Naive thymus-derived CD4-positive, alpha-beta T cell (primary cell): ENCODE results near the gene SPON1. TPM values are rescaled to one million over a fixed set of nuclear protein-coding genes. Genes with fewer than 3 reads are reported as not detected.
"Not testable (repeated sequence)": the region's sequence is repeated elsewhere in the genome, so short reads cannot be mapped to it uniquely, and the experiment has no call there.

ENCODE experiments used
- ATAC-seq: fragments of 150-1000 bp; cut with Tn5 transposase; 2 replicates; pipeline ENCODE4 v1.10.0; 2021; ENCODE audit warnings: mild to moderate bottlenecking, moderate library complexity
- CTCF ChIA-PET: fragments of 350-600 bp; sonication (Branson Sonifier 250); formaldehyde crosslinking; loops from one replicate; lab custom pipeline; 2021; ENCODE audit warnings: antibody characterized with exemption; lab: Charles Lee
- POLR2A ChIA-PET: fragments of 350-600 bp; sonication (Branson Sonifier 250); formaldehyde crosslinking; loops from one replicate; lab custom pipeline; 2021; ENCODE audit warnings: antibody characterized with exemption, inconsistent platforms; lab: Charles Lee
- DNase-seq, 9 donors: peaks; one replicate each; pipeline versions ENCODE4 v3.0.0 to v3.0.0-alpha.2; 2020 to 2022; ENCODE audit warnings: mixed read lengths in 1 of 9
- H3K27ac ChIP-seq: one replicate; pipeline ENCODE4 v1.7.0; 2013; ENCODE audit warnings: mild to moderate bottlenecking, low read depth, low read length, moderate library complexity
- H3K27me3 ChIP-seq, 2 donors: one replicate each; pipeline ENCODE4 v1.7.0; 2013; ENCODE audit warnings: low read length in 2 of 2, mild to moderate bottlenecking in 2 of 2, moderate library complexity in 2 of 2; ENCODE audit not compliant: control insufficient read depth in 2 of 2, insufficient read depth in 2 of 2
- H3K36me3 ChIP-seq, 3 experiments: 1 replicate in 2 of 3; 2 replicates in 1 of 3; pipeline ENCODE4 v1.7.0; 2013; ENCODE audit warnings: low read length in 3 of 3, mild to moderate bottlenecking in 3 of 3, moderate library complexity in 1 of 3; ENCODE audit not compliant: insufficient read depth in 3 of 3, control insufficient read depth in 2 of 3
- H3K4me1 ChIP-seq, 2 donors: one replicate each; pipeline ENCODE4 v1.7.0; 2013; ENCODE audit warnings: low read length in 2 of 2, mild to moderate bottlenecking in 2 of 2, moderate library complexity in 1 of 2; ENCODE audit not compliant: control insufficient read depth in 2 of 2, insufficient read depth in 2 of 2
- H3K4me3 ChIP-seq: 2 replicates; pipeline ENCODE4 v1.7.0; 2013; ENCODE audit warnings: mild to moderate bottlenecking, low read length
- H3K9me3 ChIP-seq, 3 experiments: 1 replicate in 2 of 3; 2 replicates in 1 of 3; pipeline ENCODE4 v1.7.0; 2013; ENCODE audit warnings: low read length in 3 of 3; ENCODE audit not compliant: control insufficient read depth in 2 of 3
- H3K27ac Mint-ChIP-seq, 9 donors: one replicate each; pipeline ENCODE4 v1.8.0; 2020 to 2022; ENCODE audit warnings: mixed read lengths in 9 of 9, mild to moderate bottlenecking in 8 of 9, moderate library complexity in 5 of 9, inconsistent platforms in 2 of 9
- H3K27me3 Mint-ChIP-seq, 5 donors: one replicate each; pipeline ENCODE4 v1.8.0; 2021 to 2022; ENCODE audit warnings: mixed read lengths in 5 of 5, mild to moderate bottlenecking in 1 of 5
- H3K36me3 Mint-ChIP-seq, 5 donors: one replicate each; pipeline ENCODE4 v1.8.0; 2020 to 2022; ENCODE audit warnings: mixed read lengths in 5 of 5, mild to moderate bottlenecking in 3 of 5, inconsistent platforms in 1 of 5
- H3K4me1 Mint-ChIP-seq, 7 donors: one replicate each; pipeline ENCODE4 v1.8.0; 2020 to 2022; ENCODE audit warnings: mixed read lengths in 7 of 7, mild to moderate bottlenecking in 3 of 7, inconsistent platforms in 1 of 7
- H3K4me3 Mint-ChIP-seq, 10 donors: one replicate each; pipeline ENCODE4 v1.8.0; 2020 to 2022; ENCODE audit warnings: mild to moderate bottlenecking in 10 of 10, mixed read lengths in 10 of 10, moderate library complexity in 6 of 10, inconsistent platforms in 2 of 10
- H3K9me3 Mint-ChIP-seq, 11 donors: one replicate each; pipeline ENCODE4 v1.8.0; 2020 to 2022; ENCODE audit warnings: mixed read lengths in 11 of 11, mild to moderate bottlenecking in 4 of 11, inconsistent platforms in 1 of 11, moderate library complexity in 1 of 11
- intact Hi-C, 2 donors: fragments of 100-400 bp; cut with micrococcal nuclease; formaldehyde crosslinking; loops; one replicate each; pipeline ENCODE4 v1.15.1; 2023
- polyA plus RNA-seq, 2 donors: library from polyadenylated mRNA; unstranded; fragments of 300-500 nt; fragmentation: Illumina TruSeq; gene quantifications; one replicate each; pipeline ENCODE4 v1.2.3, GENCODE V29; 2021
- total RNA-seq, 6 experiments: library from RNA in 5 of 6; stranded (reverse) in 5 of 6; gene quantifications; 1 replicate in 5 of 6; 2 replicates in 1 of 6; pipeline ENCODE4 v1.2.3 and lab custom pipeline; 2021 to 2026

The SPON1 gene
- total and polyA plus RNA-seq, 7 experiments from 2014 or later = 0.35 to 20.8 (median 1.6) TPM

DNA sequence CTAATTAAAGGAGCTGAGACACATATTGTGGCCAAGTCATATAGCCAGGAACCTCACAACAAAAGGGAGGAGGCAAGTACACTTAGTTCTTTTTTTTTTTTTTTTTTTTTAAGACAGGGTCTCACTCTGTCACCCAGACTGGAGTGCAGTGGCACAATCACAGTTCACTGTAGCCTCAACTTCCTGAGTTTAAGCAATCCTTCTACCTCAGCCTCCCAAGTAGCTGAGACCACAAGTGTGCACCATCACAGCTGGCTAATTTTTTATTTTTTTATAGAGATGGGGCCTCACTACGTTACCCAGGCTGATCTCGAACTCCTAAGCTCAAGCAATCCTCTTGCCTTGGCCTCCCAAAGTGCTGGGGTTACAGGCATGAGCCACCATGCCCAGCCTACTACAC, 73.0 kb downstream of the SPON1 start:
- H3K27ac Mint-ChIP-seq, CTCF ChIA-PET, H3K4me3 ChIP-seq, H3K4me1 Mint-ChIP-seq, intact Hi-C loops, H3K36me3 ChIP-seq, H3K27me3 ChIP-seq, H3K9me3 ChIP-seq, POLR2A ChIA-PET, H3K36me3 Mint-ChIP-seq, H3K27ac ChIP-seq, H3K9me3 Mint-ChIP-seq, H3K4me1 ChIP-seq, DNase-seq, H3K4me3 Mint-ChIP-seq: not testable (repeated sequence)
- H3K27me3 Mint-ChIP-seq = peaks cover 0 to 22% (median 0%) of the 10 kb centered on the region in 5 donors
- ATAC-seq = peak; percentile 26

DNA sequence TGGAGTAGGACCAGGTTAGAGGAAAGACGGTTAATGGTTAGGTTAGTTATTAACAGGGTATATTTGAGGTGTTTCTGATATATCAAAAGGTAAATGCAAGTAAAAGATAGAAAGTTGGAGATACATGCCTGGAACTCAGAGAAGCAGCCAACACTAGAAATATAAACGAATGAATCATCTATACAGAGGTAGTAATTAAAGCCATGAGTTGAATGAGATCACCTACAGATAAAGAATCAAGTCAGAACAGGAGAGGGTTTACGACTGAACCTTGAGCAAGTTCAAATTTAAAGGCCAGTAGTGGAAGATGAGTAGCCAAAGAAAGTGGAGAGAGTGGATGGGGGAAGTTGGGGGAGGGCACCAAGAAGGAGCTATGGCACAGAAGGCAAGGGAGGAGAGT, 73.9 kb downstream of the SPON1 start:
- ChIA-PET POLR2A (interaction anchor here (0.6 kb wide), 1 partner anchor 9 kb away, joined by 3 read pairs; no protein-coding TSS in a partner anchor), CTCF (interaction anchor here (0.6 to 0.7 kb wide), 3 partner anchors 28 to 314 kb away, joined by 3 read pairs; no protein-coding TSS in a partner anchor)
- H3K4me3 Mint-ChIP-seq = no peak overlapping the region
- DNase-seq = no peak
- H3K27me3 ChIP-seq = no peaks in the 10 kb centered on the region
- H3K4me1 ChIP-seq = no peaks in the 10 kb centered on the region
- H3K4me1 Mint-ChIP-seq = no peaks in the 10 kb centered on the region
- no peaks in the 10 kb centered on the region for H3K9me3 ChIP-seq
- no peak overlapping the region for H3K27ac ChIP-seq
- no peak overlapping the region for H3K27ac Mint-ChIP-seq
- H3K27me3 Mint-ChIP-seq = peaks cover 0 to 20% (median 0%) of the 10 kb centered on the region in 5 donors
- peaks cover 0 to 4% (median 0%) of the 10 kb centered on the region in 11 donors for H3K9me3 Mint-ChIP-seq
- no peaks in the 10 kb centered on the region for H3K36me3 Mint-ChIP-seq
- no peak overlapping the region for H3K4me3 ChIP-seq
- no peaks in the 10 kb centered on the region for H3K36me3 ChIP-seq
- ATAC-seq = no peak
- intact Hi-C loops = no loop called here

DNA sequence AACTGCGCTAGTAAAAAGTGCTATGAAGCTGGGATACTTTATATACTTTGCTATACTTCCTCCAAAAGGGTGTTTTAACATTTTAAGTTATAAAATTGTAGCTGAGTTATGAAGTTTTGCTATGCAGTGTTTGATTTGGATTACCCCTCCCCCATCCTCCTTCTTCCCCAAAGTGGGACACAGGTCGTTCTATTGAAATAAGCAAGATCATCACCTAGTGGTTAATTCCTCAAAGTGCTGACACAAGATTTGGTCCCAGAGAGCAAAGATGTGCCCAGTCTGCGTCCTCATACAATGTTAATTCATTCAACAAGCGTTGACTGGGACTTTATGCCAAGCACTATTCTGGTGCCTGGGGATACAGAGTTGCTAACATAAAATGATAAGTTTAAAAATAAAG, 78.5 kb downstream of the SPON1 start:
- H3K27ac Mint-ChIP-seq = no peak overlapping the region
- no peak for DNase-seq
- POLR2A ChIA-PET = no interaction called here

DNA sequence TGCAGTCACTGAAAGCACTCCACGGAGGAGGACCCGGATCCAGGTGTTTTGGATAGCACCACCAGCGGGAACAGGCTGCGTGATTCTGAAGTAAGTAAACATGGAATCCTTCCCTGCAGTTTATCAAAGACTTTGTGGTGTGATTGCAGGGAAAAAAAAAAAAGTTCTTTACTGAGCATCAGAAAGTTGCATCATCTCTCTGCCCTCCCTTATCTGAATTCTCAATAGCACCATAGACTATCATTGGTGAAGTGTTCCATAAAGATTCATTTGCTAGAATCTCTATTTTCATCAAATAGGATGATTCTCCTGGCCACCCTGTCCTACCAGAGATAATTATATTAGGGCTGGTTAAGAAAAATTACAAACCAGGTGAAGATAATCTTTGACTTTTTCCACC, 79.0 kb downstream of the SPON1 start:
- H3K9me3 Mint-ChIP-seq = peaks cover 0 to 4% (median 0%) of the 10 kb centered on the region in 11 donors
- H3K36me3 ChIP-seq = no peaks in the 10 kb centered on the region
- POLR2A ChIA-PET = no interaction called here
- peaks cover 0 to 32% (median 0%) of the 10 kb centered on the region in 5 donors for H3K27me3 Mint-ChIP-seq
- no peak overlapping the region for H3K4me3 Mint-ChIP-seq
- no peak for ATAC-seq
- no peak overlapping the region for H3K27ac ChIP-seq
- no peaks in the 10 kb centered on the region for H3K36me3 Mint-ChIP-seq
- H3K4me3 ChIP-seq = no peak overlapping the region
- H3K4me1 Mint-ChIP-seq = no peaks in the 10 kb centered on the region
- no peak overlapping the region for H3K27ac Mint-ChIP-seq
- CTCF ChIA-PET = no interaction called here
- H3K9me3 ChIP-seq = no peaks in the 10 kb centered on the region
- H3K4me1 ChIP-seq = no peaks in the 10 kb centered on the region
- no peaks in the 10 kb centered on the region for H3K27me3 ChIP-seq
- DNase-seq = no peak
- intact Hi-C loops = no loop called here

More for the DNA sequence above, 78.5 kb downstream of the SPON1 start:
- H3K4me1 ChIP-seq = no peaks in the 10 kb centered on the region
- H3K36me3 Mint-ChIP-seq = no peaks in the 10 kb centered on the region
- peaks cover 0 to 27% (median 0%) of the 10 kb centered on the region in 5 donors for H3K27me3 Mint-ChIP-seq
- peaks cover 0 to 4% (median 0%) of the 10 kb centered on the region in 11 donors for H3K9me3 Mint-ChIP-seq
- no peaks in the 10 kb centered on the region for H3K4me1 Mint-ChIP-seq
- ATAC-seq = no peak
- no peaks in the 10 kb centered on the region for H3K36me3 ChIP-seq
- H3K27ac ChIP-seq = no peak overlapping the region
- H3K4me3 ChIP-seq = no peak overlapping the region
- no peak overlapping the region for H3K4me3 Mint-ChIP-seq
- no peaks in the 10 kb centered on the region for H3K27me3 ChIP-seq
- H3K9me3 ChIP-seq = no peaks in the 10 kb centered on the region
- intact Hi-C loops = no loop called here
- CTCF ChIA-PET = interaction anchor here (1.0 kb wide), 1 partner anchor 108 kb away, joined by 3 read pairs; no protein-coding TSS in a partner anchor

DNA sequence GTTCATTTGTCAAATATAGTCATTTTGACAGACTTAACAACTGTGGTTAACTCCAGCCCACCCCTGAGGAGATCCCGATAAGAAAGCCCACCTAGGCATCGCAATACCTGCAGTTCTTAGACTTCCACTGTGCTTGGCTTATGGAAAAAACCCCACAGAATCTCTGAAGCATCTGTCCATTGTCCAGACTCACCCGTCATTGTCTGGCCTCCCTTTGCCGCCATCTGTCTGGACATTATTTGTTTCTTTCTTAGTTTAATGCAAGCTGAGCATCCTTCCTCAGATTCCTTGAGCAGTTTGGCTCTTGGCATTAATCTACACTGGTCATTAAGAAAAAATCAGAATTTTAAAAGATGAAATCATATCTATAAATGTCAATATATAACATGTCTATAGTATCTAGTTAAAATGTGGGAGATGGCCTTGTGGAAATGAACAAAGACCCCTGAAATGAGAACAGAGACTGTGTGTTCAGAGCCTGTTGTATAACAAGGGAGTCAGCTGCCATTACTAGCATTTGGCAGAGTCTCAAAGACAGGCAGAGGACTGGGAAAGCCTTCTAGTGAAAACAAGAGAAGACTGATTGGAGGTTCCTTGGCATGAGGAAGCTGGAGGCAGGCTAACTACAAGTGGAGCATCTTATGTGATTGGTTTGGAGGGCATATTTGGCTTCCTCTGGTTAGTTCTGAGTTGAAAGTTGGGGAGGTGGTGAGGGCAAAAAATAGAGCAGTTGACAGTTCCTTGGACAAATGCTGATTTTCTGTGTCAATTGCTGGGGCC, 80.4 kb downstream of the SPON1 start:
- no peak for DNase-seq
- H3K4me1 ChIP-seq = no peaks in the 10 kb centered on the region
- no peak overlapping the region for H3K4me3 ChIP-seq
- POLR2A ChIA-PET = no interaction called here
- Mint-ChIP-seq H3K36me3 (no peaks in the 10 kb centered on the region), H3K4me3 (no peak overlapping the region), H3K4me1 (peaks cover 0 to 1% (median 0%) of the 10 kb centered on the region in 7 donors), H3K27me3 (peaks cover 0 to 38% (median 0%) of the 10 kb centered on the region in 5 donors), H3K27ac (no peak overlapping the region), H3K9me3 (peaks cover 0 to 4% (median 0%) of the 10 kb centered on the region in 11 donors)
- no peak overlapping the region for H3K27ac ChIP-seq
- intact Hi-C loops = no loop called here
- ATAC-seq = no peak
- no peaks in the 10 kb centered on the region for H3K27me3 ChIP-seq
- CTCF ChIA-PET = no interaction called here
- H3K36me3 ChIP-seq = no peaks in the 10 kb centered on the region
- H3K9me3 ChIP-seq = no peaks in the 10 kb centered on the region

DNA sequence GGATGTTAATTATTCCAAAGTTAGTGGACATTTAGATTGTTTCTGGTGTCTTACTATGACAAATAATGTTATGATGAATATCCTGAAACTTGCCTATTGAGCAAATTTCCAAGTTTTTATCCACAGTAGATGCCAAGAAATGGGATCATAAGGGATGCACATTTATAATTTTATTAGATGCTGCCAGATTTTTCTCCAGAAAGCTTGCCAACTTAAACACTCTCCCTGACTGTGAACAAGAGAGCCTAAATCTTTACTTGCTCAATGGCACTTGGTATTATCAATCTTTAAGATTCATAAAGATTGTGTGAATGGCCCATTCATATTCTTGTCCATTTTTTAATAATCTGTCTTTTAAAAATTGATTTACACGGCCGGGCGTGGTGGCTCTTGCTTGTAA, 82.4 kb downstream of the SPON1 start:
- Mint-ChIP-seq H3K4me1 (peaks cover 0 to 3% (median 0%) of the 10 kb centered on the region in 7 donors), H3K9me3 (peaks cover 0 to 3% (median 0%) of the 10 kb centered on the region in 11 donors), H3K4me3 (no peak overlapping the region), H3K36me3 (no peaks in the 10 kb centered on the region), H3K27ac (no peak overlapping the region), H3K27me3 (peaks cover 0 to 33% (median 0%) of the 10 kb centered on the region in 5 donors)
- POLR2A ChIA-PET = interaction anchor here (0.6 kb wide), 1 partner anchor 8 kb away, joined by 3 read pairs; no protein-coding TSS in a partner anchor
- intact Hi-C loops = no loop called here
- Histone ChIP-seq H3K4me1 (no peaks in the 10 kb centered on the region), H3K36me3 (no peaks in the 10 kb centered on the region), H3K27me3 (no peaks in the 10 kb centered on the region), H3K27ac (no peak overlapping the region), H3K4me3 (no peak overlapping the region), H3K9me3 (no peaks in the 10 kb centered on the region)
- no peak for DNase-seq
- ATAC-seq = no peak
- CTCF ChIA-PET = interaction anchor here (1.1 kb wide), 1 partner anchor 37 kb away, joined by 4 read pairs; no protein-coding TSS in a partner anchor
